GM21360 (cell line): ENCODE results near the gene ADGRV1.
"Not testable (repeated sequence)": the region's sequence is repeated elsewhere in the genome, so short reads cannot be mapped to it uniquely, and the experiment has no call there.

Experiments
- ATAC-seq: cut with Tn5 transposase; IDR thresholded peaks from one replicate; pipeline ENCODE4 v1.9.1; 2021; ENCODE audit warnings: mild to moderate bottlenecking, moderate library complexity; ENCODE audit not compliant: unreplicated experiment

Gene ADGRV1

DNA sequence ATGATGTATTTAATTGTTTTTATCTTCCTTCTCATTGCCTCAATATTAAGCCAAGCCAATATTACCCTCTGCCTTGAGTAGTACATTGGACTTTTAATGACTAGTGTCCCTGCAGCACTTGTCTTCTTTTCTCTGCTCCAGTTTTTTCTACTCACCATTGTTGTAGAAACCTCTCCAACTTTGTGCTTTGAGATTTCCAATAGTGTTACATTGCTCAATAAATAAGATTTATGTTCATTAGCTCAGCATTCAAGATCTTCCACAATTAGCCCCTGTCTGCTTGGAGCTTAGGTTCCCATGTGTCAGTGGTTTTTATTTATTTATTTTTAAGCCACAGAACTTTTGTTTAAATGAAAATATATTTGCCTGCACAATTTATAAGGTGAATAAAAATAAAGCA, 145.3 kb downstream of the ADGRV1 start:
- ATAC-seq = no peak

DNA sequence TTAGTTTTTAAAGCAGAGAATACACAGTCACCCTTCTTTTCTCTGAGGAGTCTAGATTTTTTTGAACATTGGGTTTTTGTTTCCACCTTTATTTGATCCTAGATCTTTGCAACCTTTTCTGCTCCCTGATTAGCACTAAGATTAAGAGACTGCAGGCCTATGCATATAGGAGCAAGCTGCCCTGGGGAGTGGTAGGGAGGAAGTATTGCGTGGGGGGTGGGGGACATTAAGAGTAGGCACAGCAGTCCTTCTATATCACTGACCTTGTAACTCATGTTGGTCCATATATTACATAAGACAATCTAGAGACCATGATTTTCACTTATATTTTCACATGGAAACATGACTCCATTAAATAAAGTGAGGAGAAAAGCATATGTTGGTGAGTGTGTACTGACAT, 149.1 kb downstream of the ADGRV1 start:
- ATAC-seq = no peak

DNA sequence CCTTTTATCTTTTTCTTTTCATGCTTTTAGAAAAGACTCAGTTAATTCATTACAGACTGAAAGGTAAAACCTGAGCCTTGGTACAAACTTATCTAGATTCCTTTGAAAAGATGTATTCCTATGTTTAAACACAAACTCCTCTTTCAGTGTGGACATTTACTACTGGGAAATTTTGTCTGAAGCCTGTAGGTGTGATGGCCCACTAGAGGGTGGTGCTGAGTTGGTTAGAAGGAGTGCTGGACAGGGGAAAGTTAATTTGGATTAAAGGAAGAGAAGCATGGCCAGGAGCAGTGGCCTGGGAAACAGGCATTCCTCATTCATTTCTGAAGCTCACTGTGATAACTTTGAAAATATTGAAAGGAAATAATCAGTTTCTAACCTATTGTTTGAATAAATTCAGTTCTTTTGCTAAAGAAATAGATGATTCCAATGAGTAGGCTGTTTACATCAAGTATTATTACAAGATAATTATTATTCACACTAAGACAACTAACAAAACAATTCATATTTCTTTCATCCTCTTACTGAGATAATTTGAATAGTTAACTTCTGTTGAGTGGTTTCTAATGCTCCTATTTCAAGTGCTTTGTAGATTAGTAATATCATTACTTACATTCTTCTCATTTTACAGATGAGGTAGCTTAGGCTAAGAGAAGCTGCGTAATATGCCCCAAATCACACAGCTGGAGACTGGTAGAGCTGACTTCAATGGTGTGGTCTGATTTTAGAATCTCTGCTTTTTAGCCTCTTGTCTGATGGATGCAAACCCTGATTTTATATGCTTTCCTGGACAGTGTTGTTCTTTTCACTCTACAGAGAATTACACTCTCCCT, 150.9 kb downstream of the ADGRV1 start:
- ATAC-seq = peak; percentile 77

DNA sequence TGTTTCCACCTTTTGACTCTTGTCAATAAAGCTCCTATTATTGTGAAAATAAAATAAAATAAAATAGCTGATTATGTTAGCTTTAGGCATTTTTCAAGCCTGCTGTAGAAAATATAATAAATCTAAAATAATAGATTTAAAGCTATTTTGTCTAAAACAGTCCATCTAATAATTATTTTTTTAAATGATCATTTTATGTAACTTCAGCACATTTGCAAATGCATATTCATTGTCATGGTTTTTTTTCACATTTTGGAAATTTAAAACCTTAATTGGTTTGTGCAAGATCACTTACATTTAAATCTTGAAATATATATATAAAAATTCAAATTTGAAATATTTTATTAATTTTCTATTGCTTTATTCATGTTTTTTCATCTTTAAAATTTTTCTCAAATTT, 159.8 kb downstream of the ADGRV1 start:
- no peak for ATAC-seq

DNA sequence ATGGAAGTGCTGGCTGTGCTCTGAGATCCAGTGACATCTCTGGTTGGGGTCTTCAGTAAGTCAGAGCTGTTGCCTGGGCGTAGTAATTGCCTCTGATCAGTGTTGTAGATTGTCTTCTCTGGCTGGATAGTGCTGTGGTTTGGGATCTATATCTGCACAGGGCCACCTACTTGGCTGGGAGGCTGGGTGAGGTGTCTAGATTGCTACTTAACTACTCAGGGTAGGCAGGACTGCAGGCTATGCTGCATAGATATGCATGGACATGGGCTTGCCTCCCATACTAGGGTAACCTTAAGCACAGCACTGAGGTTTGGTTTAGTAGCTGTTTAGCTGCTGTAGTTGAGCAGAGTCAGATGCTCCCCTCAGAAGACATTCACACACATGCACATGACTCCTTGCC, 181.0 kb downstream of the ADGRV1 start:
- ATAC-seq = no peak

DNA sequence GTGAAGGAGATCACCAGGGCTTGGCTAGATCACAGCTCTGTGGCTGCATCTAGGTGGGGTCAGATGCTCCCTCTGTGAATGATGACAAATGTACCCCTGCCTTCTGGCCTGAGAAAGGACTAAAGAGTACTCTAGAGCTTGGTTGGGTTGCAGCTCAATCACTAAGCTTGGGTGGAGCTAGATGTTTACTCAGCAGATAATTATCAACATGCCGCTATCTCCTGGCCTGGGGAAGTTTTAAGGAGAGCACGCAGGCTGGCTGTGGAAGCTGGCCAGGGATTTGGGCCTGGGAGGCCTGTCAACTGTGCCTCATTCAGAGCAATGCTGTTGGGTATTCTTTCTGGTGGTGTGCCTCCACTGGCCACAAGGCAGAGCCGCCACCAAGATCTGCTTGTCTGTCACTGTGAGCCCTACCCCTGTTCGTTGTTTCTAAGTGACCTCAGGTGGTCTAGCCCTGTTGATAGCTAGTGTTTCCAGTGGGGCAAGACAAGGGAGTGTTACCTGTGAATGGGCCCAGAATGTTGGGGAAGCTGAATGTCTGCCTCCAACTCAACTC, 181.7 kb downstream of the ADGRV1 start:
- no peak for ATAC-seq

DNA sequence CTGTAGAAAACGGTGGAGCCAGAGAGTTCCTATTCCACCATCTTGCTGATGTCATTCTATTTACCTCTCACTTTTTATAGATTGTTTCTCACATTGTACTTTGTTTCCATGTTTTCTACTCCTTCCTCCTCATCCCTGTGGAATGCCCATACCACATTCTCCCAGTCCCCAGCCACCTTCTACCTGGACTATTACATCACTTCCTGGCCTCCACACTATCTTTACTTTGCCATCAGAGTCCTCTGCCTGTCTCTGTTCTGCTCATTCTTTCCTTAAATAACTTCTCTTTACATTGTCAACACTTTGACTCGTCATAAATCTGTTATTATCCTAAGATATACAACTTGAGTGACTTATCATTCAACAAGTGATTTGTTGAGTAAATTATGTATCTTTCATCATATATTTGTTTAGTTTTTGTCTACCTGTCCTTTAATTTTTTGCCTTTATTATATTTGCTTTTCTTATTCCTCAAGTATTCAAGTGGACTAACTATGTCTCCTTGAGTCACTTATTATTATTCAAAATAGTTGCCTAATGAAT, 182.5 kb downstream of the ADGRV1 start:
- ATAC-seq = no peak

DNA sequence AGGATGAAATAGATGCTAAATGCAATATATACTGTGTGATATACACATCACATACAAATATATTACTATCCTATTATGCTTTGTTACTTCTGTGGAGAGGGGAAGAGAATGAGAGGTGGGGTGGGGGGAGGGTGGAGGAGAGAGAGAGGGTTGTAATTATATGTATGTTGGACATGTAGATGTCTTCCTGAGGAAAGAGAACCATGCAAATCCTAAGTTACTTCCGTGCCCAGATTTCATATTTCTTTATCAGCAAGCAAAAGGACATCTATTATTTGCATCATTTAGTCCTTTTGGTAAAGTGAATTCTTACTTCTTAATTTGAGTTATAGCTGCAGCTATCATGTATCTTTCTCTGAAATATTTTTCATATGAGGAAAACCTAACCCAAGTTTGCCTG, 187.5 kb downstream of the ADGRV1 start:
- no peak for ATAC-seq

DNA sequence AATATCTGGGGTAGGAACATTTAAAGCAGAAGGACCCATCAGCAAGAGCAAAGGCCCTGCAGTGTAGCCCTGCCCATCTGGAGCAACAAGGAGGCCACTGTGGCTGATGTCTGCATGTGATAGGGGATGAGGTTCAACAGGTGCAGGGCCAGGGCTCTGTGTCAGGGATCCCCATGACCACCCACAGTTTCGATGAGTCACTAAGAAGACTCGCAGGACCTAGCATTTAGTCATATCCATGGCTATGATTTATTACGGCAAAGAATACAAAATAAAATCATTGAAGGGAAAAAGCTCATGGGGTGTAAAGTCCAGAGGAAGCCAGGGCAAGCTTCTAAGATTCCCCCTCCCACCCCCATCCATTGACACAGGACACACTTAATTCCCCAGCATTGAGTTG, 188.6 kb downstream of the ADGRV1 start:
- no peak for ATAC-seq

DNA sequence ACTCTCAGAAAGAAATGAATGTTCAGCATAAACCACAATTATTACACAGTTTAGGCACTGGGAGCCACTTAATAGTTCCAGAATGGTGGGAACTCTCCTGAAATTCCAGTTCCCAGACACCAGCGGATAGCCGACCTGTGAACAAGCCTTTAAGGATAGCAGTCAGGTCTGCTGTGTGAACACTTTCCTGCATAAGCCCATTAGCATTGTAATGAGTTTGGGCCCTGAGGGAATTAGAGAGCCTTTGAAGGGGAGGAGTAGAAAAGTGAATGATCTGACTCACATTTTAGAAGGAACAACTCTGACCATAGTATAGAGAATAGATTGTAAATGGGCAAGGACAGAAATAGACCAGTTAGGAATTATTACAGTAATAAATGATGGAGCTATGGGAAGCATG, 189.1 kb downstream of the ADGRV1 start:
- no peak for ATAC-seq

DNA sequence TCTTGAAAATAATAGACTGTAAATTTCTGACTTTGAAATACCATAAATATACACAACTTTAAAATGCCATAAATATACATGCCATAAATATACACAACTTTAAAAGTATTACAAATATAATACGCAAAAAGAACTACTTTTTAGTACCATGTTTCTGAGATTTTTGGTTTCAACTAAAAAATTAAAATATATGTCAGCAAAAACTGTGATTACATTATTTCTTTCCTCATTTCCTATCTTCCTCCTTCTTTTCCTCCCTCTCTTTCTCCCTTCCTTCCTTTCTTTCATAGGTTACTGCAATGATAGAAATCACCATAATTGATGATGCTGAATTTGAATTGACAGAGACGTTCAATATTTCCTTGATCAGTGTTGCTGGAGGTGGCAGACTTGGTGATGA, 200.5 kb downstream of the ADGRV1 start:
- ATAC-seq = no peak

DNA sequence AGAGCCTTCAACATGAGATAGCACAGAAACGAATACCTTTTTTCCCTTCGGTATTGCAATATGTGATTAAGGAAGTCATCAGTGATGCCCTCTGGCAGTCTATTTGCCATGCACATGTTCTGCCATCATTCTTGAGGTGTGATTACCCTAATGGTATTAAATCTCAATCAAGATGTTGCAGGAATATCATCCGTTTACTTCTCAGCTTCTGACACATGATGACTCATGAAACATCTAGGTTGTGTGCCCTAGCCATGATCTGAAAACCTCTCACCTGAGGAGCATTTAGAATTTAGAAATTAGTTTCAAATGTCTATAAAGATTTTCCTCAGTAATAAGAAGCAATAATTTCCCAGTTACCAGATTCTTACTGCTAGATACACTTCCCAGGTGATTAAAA, 209.1 kb downstream of the ADGRV1 start:
- no peak for ATAC-seq

DNA sequence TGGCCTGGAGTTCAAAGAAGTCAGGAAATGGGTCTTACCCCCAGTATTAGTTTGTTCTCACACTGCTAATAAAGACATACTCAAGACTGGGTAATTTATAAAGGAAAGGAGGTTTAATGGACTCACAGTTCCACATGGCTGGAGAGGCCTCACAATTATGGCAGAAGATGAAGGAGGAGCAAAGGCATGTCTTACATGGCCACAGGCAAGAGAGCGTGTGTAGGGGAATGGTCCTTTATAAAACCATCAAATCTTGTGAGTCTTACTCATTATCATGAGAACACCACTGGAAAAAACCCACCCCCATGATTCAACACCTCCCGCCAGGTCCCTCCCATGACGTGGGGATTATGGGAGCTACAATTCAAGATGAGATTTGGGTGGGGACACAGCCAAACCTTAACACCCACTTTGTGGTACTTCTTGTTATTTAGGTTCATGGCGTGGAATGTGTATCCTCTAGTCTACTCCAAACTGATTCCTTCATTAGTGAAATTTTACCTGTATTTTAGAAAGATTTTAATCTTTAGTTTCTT, 211.5 kb downstream of the ADGRV1 start:
- ATAC-seq = not testable (repeated sequence)

DNA sequence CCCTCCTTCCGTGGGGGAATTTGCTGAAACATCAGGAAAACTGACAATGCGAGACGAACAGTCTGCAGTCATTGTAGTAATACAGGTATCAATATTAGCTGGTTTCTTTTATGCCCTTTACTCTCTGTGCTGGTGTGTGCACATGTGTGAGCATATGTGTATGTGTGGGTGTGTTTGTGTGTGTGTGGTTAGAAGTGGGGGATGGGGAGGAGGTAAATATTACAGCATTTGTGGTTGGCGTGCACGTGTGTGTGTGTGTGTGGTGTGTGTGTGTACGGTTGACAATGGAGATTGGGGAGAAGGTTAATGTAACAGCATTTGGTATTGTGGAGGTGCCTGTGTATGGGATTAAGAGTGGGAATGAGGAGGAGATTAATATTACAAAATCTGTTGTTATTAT, 219.4 kb downstream of the ADGRV1 start:
- ATAC-seq = no peak

DNA sequence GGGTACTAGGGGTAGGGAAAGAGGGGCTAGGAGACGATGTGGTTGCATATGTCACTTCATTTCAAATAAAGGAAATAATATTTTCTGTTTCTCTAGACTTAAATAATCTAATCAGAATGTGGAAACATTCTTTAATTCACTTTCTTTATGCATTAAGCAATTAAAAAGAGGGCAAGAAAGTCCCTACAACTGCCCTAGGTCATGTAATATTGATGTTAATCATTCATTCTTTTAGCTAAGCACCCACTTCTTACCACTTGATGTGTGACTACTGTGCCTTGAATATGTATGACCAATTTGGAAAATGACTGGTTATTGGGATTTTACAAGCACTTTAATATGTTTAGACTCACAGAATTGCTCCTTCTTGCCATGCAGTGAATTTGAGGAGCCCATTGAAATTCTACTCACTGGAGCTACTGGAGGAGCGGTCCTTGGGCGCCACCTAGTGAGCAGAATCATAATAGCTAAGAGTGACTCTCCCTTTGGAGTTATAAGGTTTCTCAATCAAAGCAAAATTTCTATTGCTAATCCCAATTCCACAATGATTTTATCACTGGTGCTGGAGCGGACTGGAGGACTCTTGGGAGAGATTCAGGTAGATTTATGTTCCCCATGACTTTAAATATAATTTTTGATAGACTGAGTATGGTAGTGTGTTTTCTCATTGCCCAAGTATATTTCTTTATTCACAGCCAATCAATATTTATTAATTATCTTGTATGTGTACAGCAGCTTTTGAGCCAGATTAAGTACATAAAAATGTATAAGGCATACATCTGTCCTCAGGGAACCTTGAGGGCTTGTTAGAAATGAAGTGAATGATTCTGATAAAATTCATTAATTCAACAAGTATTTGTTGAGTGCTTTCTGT, 225.1 kb downstream of the ADGRV1 start:
- ATAC-seq = peak; percentile 94

DNA sequence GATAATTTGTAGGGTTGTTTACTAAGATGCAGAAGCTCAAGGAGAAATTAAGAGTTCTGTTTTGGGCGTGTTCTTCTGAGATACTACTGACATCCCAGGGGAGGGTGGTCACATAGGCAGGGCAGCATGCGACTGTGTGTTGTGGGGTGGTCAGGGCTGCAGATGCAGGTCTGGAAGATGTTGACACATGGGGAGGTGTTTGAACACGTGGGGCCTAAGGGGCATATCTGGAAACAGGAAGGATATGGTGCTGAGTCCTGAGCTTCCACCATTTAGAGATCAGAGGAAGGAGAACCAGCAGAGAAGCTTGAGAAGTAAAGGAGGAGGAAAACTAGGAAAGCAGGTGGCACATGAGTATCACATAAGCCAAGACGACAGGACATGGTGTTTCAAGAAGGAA, 228.2 kb downstream of the ADGRV1 start:
- no peak for ATAC-seq

DNA sequence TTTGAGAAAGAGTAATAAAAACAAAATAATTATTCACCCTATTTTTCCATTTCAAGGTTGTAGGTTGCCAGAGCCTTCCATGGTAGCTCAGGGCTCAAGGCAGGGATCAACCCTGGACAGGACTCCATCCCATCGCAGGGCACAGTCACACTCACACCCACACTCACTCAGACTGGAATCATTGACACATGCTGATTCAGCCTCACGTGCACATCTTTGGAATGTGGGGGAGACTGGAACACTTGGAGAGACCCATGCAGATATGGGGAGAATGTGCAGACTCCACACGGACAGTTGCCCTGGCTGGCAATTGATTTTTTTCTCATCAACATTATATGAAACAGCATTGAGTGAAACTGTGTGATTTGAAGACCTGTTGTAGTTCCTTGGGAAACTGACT, 234.1 kb downstream of the ADGRV1 start:
- ATAC-seq = no peak

DNA sequence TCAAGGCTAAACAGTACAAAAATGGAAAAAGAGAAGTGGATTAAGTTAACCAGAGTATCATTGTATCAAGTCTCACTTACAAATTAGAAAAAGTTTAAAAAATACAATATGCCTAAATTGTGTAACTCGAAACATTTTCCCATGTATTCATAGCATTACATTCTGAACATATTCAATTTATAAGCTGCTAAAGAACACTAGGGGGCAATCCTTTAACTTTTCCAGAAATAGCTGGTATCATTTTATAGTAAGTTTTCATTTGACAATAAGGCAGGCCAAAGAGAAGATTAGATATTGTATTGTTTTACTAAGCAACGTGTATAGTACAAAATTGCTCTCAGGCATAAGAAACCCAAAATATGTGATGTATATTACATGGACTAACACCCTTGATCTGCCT, 234.6 kb downstream of the ADGRV1 start:
- ATAC-seq = no peak

DNA sequence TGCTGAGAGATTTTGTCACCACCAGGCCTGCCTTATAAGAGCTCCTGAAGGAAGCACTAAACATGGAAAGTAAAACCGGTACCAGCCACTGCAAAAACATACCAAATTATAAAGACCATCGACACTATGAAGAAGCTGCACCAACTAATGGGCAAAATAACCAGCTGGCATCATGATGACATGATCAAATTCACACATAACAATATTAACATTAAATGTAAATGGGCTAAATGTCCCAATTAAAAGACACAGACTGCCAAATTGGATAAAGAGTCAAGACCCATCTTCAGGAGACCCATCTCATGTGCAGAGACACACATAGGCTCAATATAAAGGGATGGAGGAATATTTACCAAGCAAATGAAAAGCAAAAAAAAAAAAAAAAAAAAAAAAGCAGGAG, 238.3 kb downstream of the ADGRV1 start:
- ATAC-seq = not testable (repeated sequence)

DNA sequence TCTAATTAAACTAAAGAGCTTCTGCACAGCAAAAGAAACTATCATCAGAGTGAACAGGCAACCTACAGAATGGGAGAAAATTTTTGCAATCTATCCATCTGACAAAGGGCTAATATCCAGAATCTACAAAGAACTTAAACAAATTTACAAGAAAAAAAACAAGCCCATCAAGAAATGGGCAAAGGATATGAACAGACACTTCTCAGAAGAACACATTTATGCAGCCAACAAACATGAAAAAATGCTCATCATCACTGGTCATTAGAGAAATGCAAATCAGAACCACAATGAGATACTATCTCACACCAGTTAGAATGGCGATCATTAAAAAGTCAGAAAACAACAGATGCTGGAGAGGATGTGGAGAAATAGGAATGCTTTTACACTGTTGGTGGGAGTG, 241.5 kb downstream of the ADGRV1 start:
- not testable (repeated sequence) for ATAC-seq

DNA sequence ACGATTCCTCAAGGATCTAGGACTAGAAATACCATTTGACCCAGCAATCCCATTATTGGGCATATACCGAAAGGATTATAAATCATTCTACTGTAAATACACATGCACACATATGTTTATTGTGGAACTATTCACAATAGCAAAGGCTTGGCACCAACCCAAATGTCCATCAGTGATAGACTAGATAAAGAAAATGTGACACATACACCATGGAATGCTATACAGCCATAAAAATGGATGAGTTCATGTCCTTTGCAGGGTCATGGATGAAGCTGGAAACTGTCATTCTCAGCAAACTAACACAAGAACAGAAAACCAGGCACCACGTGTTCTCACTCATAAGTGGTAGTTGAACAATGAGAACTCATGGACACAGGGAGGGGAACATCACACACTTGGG, 241.9 kb downstream of the ADGRV1 start:
- ATAC-seq = not testable (repeated sequence)
